Liver (tissue), 9 donors: ENCODE measurements around the gene FTCD. TPM values are rescaled to one million over a fixed set of nuclear protein-coding genes. Genes with fewer than 3 reads are reported as not detected.

Experiments
- DNase-seq: peaks from one replicate; pipeline ENCODE4 v3.0.0-alpha.2; 2017; ENCODE audit warnings: low spot score
- H3K27ac ChIP-seq, 2 donors: one replicate each; pipeline ENCODE4 v1.7.0; 2013; ENCODE audit warnings: inconsistent platforms in 2 of 2, low read length in 2 of 2, control low read depth in 1 of 2, low read depth in 1 of 2, mild to moderate bottlenecking in 1 of 2
- H3K27me3 ChIP-seq, 4 donors: one replicate each; pipeline versions ENCODE4 v1.6.1 to v1.7.0; 2013; ENCODE audit warnings: low read length in 3 of 4, inconsistent platforms in 1 of 4, mild to moderate bottlenecking in 1 of 4, moderate library complexity in 1 of 4; ENCODE audit not compliant: control insufficient read depth in 4 of 4, insufficient read depth in 4 of 4
- H3K36me3 ChIP-seq, 4 donors: one replicate each; pipeline versions ENCODE4 v1.6.1 to v1.7.0; 2013; ENCODE audit warnings: low read length in 3 of 4, mild to moderate bottlenecking in 3 of 4, low read depth in 1 of 4, moderate library complexity in 1 of 4; ENCODE audit not compliant: control insufficient read depth in 4 of 4, insufficient read depth in 3 of 4
- H3K4me1 ChIP-seq, 4 donors: one replicate each; pipeline versions ENCODE4 v1.6.1 to v1.7.0; 2013; ENCODE audit warnings: low read length in 3 of 4, mild to moderate bottlenecking in 3 of 4, moderate library complexity in 1 of 4; ENCODE audit not compliant: control insufficient read depth in 4 of 4, insufficient read depth in 4 of 4
- H3K4me3 ChIP-seq, 3 donors: one replicate each; pipeline versions ENCODE4 v1.6.1 to v1.7.0; 2013; ENCODE audit warnings: low read length in 3 of 3, control low read depth in 1 of 3, low read depth in 1 of 3, mild to moderate bottlenecking in 1 of 3
- H3K9ac ChIP-seq, 2 donors: one replicate each; pipeline ENCODE4 v1.7.0; 2013; ENCODE audit warnings: low read length in 2 of 2, mild to moderate bottlenecking in 2 of 2, moderate library complexity in 2 of 2, control low read depth in 1 of 2, low read depth in 1 of 2
- H3K9me3 ChIP-seq, 4 donors: one replicate each; pipeline versions ENCODE4 v1.6.1 to v1.7.0; 2013; ENCODE audit warnings: low read length in 3 of 4; ENCODE audit not compliant: control insufficient read depth in 4 of 4
- EGR1 ChIP-seq, 2 donors: IDR thresholded peaks; 2 replicates each; pipeline ENCODE4 v1.6.1; 2016 to 2018; ENCODE audit warnings: antibody characterized with exemption in 2 of 2, low read depth in 2 of 2
- FOXA2 ChIP-seq: IDR thresholded peaks from 2 replicates; pipeline ENCODE4 v1.6.1; 2016; ENCODE audit warnings: antibody characterized with exemption
- GABPA ChIP-seq, 2 donors: IDR thresholded peaks in 1 of 2; conservative IDR thresholded peaks in 1 of 2; 2 replicates each; pipeline ENCODE4 v1.6.1; 2016; ENCODE audit warnings: antibody characterized with exemption in 2 of 2, mild to moderate bottlenecking in 1 of 2, moderate library complexity in 1 of 2
- HNF4A ChIP-seq, 2 donors: conservative IDR thresholded peaks; 2 replicates each; pipeline ENCODE4 v1.6.1; 2016; ENCODE audit warnings: antibody characterized with exemption in 2 of 2, mild to moderate bottlenecking in 2 of 2
- HNF4G ChIP-seq: IDR thresholded peaks from 2 replicates; pipeline ENCODE4 v1.6.1; 2016; ENCODE audit warnings: antibody characterized with exemption
- JUND ChIP-seq, 2 donors: IDR thresholded peaks; 2 replicates each; pipeline ENCODE4 v1.6.1; 2016; ENCODE audit warnings: antibody characterized with exemption in 2 of 2
- RAD21 ChIP-seq, 2 donors: IDR thresholded peaks; 2 replicates each; pipeline ENCODE4 v1.6.1; 2016; ENCODE audit warnings: antibody characterized with exemption in 2 of 2, mild to moderate bottlenecking in 2 of 2
- RXRA ChIP-seq, 2 donors: IDR thresholded peaks; 2 replicates each; pipeline ENCODE4 v1.6.1; 2017 to 2018; ENCODE audit warnings: antibody characterized with exemption in 2 of 2, mild to moderate bottlenecking in 1 of 2
- WGBS: extraction: QIAGEN DNeasy Blood & Tissue Kit; methylation state at CpG from one replicate; pipeline ENCODE4 v1.1.7; 2013; 5-methylcytosine and 5-hydroxymethylcytosine counted together
- polyA plus RNA-seq, 2 donors: library from polyadenylated mRNA; stranded (reverse) in 1 of 2; unstranded in 1 of 2; fragments of 200-250 nt in 1 of 2; fragments of >200 nt in 1 of 2; fragmentation: Nextera tagmentation in 1 of 2; extraction: Ambion mirVana in 1 of 2; gene quantifications; one replicate each; pipeline versions ENCODE4 v1.2.1 to v1.2.3, GENCODE V29; 2013 to 2015
- total RNA-seq, 2 donors: library from RNA; depleted of rRNA; stranded (reverse); fragments of >200 nt; gene quantifications; one replicate each; pipeline ENCODE4 v1.2.3, GENCODE V29; 2014
- TF ChIP-seq, protein P1 (sequence below): fragments of 150-350 bp; IDR thresholded peaks from 2 replicates; pipeline ENCODE4 v1.5.1; 2017; ENCODE audit warnings: improper control_type of control experiment, low read depth, low read length; ENCODE audit not compliant: missing input control
- TF ChIP-seq, protein P2 (sequence below): IDR thresholded peaks from 2 replicates; pipeline ENCODE4 v1.6.1; 2016; ENCODE audit warnings: antibody characterized with exemption
- TF ChIP-seq, protein P3 (sequence below): IDR thresholded peaks from 2 replicates; pipeline ENCODE4 v1.6.1; 2016; ENCODE audit warnings: antibody characterized with exemption
- TF ChIP-seq, protein P4 (sequence below): IDR thresholded peaks from 2 replicates; pipeline ENCODE4 v1.6.1; 2016; ENCODE audit warnings: antibody characterized with exemption, mild to moderate bottlenecking
- donor health status: healthy.
- donor health status: healthy.
- donor health status: healthy.
- donor health status: healthy.
- donor health status: healthy.

Gene FTCD
- total and polyA plus RNA-seq, 4 donors = 130 to 182 (median 173) TPM

DNA sequence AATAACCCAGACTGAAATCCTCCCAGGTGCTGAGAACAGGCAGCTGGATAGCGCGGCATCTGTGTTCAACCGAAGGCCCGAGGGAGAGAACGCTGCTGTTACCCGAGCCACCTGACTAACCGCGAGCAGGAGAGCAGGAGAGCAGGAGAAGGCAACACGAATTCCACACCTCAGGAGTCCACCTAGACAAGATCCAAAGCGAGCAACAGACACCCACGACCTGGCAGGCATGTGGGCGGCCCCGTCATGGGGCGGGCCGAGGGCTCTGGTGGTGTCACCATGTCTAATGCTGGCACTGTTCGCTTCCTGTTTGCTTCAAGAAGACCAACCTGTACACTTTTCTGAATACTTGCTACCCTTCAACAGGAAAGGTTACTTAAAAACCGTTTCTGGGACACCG is 49.8 kb upstream of the FTCD start:
- DNase-seq = no peak
- Histone ChIP-seq H3K27ac (no peak overlapping the region), H3K27me3 (no peaks in the 10 kb centered on the region), H3K4me3 (no peak overlapping the region), H3K9me3 (no peaks in the 10 kb centered on the region), H3K36me3 (peaks cover 16 to 74% (median 34%) of the 10 kb centered on the region in 4 donors), H3K4me1 (no peaks in the 10 kb centered on the region), H3K9ac (no peak overlapping the region)
- WGBS = 93% methylated on average over 18 of the region's 18 CpGs
- TF ChIP-seq EGR1 (IDR thresholded peaks at IDR 0.05; ENCODE audit: low read depth in 2 of 2) (no peak), JUND (IDR thresholded peaks at IDR 0.05) (no peak), FOXA2 (no peak), RXRA (IDR thresholded peaks at IDR 0.05) (no peak), RAD21 (IDR thresholded peaks at IDR 0.05) (no peak), GABPA (IDR thresholded peaks at IDR 0.05 in 1 of 2, conservative IDR thresholded peaks at IDR 0.05 in 1 of 2) (no peak), HNF4A (conservative IDR thresholded peaks at IDR 0.05) (no peak)
- TF ChIP-seq, protein P1, sequence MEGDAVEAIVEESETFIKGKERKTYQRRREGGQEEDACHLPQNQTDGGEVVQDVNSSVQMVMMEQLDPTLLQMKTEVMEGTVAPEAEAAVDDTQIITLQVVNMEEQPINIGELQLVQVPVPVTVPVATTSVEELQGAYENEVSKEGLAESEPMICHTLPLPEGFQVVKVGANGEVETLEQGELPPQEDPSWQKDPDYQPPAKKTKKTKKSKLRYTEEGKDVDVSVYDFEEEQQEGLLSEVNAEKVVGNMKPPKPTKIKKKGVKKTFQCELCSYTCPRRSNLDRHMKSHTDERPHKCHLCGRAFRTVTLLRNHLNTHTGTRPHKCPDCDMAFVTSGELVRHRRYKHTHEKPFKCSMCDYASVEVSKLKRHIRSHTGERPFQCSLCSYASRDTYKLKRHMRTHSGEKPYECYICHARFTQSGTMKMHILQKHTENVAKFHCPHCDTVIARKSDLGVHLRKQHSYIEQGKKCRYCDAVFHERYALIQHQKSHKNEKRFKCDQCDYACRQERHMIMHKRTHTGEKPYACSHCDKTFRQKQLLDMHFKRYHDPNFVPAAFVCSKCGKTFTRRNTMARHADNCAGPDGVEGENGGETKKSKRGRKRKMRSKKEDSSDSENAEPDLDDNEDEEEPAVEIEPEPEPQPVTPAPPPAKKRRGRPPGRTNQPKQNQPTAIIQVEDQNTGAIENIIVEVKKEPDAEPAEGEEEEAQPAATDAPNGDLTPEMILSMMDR = no peak
- TF ChIP-seq, protein P2, sequence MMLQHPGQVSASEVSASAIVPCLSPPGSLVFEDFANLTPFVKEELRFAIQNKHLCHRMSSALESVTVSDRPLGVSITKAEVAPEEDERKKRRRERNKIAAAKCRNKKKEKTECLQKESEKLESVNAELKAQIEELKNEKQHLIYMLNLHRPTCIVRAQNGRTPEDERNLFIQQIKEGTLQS = no peak

DNA sequence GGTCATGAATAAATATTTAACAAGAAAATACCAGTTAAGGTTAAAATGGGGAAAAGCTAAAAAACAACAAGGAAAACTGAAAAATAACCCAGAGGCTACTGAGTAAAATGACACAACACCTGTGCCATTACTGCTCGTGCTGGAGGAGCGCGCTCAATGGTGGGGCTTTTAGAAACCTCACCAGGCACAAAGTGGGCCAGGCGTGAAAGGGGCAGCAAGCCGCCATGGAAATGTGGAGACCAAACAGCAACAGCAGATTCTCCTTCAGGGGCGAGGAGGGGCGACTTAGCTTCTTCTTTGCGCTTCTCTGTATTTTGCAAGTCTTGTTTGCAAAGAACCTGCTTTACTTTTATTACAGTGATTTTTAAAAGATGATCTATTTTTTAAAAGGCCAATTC is 47.8 kb upstream of the FTCD start:
- no peak for TF ChIP-seq HNF4A (conservative IDR thresholded peaks at IDR 0.05)
- no peak for TF ChIP-seq EGR1 (IDR thresholded peaks at IDR 0.05; ENCODE audit: low read depth in 2 of 2)
- TF ChIP-seq, protein P1 = no peak
- TF ChIP-seq, protein P3, sequence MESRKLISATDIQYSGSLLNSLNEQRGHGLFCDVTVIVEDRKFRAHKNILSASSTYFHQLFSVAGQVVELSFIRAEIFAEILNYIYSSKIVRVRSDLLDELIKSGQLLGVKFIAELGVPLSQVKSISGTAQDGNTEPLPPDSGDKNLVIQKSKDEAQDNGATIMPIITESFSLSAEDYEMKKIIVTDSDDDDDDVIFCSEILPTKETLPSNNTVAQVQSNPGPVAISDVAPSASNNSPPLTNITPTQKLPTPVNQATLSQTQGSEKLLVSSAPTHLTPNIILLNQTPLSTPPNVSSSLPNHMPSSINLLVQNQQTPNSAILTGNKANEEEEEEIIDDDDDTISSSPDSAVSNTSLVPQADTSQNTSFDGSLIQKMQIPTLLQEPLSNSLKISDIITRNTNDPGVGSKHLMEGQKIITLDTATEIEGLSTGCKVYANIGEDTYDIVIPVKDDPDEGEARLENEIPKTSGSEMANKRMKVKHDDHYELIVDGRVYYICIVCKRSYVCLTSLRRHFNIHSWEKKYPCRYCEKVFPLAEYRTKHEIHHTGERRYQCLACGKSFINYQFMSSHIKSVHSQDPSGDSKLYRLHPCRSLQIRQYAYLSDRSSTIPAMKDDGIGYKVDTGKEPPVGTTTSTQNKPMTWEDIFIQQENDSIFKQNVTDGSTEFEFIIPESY = no peak
- TF ChIP-seq, protein P2 = no peak
- TF ChIP-seq, protein P4, sequence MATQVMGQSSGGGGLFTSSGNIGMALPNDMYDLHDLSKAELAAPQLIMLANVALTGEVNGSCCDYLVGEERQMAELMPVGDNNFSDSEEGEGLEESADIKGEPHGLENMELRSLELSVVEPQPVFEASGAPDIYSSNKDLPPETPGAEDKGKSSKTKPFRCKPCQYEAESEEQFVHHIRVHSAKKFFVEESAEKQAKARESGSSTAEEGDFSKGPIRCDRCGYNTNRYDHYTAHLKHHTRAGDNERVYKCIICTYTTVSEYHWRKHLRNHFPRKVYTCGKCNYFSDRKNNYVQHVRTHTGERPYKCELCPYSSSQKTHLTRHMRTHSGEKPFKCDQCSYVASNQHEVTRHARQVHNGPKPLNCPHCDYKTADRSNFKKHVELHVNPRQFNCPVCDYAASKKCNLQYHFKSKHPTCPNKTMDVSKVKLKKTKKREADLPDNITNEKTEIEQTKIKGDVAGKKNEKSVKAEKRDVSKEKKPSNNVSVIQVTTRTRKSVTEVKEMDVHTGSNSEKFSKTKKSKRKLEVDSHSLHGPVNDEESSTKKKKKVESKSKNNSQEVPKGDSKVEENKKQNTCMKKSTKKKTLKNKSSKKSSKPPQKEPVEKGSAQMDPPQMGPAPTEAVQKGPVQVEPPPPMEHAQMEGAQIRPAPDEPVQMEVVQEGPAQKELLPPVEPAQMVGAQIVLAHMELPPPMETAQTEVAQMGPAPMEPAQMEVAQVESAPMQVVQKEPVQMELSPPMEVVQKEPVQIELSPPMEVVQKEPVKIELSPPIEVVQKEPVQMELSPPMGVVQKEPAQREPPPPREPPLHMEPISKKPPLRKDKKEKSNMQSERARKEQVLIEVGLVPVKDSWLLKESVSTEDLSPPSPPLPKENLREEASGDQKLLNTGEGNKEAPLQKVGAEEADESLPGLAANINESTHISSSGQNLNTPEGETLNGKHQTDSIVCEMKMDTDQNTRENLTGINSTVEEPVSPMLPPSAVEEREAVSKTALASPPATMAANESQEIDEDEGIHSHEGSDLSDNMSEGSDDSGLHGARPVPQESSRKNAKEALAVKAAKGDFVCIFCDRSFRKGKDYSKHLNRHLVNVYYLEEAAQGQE = no peak
- TF ChIP-seq HNF4G = no peak
- no peak for TF ChIP-seq RAD21 (IDR thresholded peaks at IDR 0.05)
- Histone ChIP-seq H3K27ac (no peak overlapping the region), H3K36me3 (peaks cover 12 to 65% (median 35%) of the 10 kb centered on the region in 4 donors), H3K27me3 (no peaks in the 10 kb centered on the region), H3K9me3 (no peaks in the 10 kb centered on the region), H3K4me1 (no peaks in the 10 kb centered on the region), H3K4me3 (no peak overlapping the region), H3K9ac (no peak overlapping the region)
- 98% methylated on average over 8 of the region's 8 CpGs for WGBS
- DNase-seq = no peak
